DOHH2 (cell line): Measurements from ENCODE around the gene ATP6V0B.

Experiments used
- CTCF ChIP-seq: fragments of 200-600 bp; sonication (generic); IDR thresholded peaks from one replicate; pipeline ENCODE4 v1.5.1; 2014; ENCODE audit warnings: antibody characterized with exemption, mild to moderate bottlenecking, low read depth, low read length; ENCODE audit not compliant: poor library complexity, severe bottlenecking
- EZH2phosphoT487 ChIP-seq: fragments of 200-600 bp; sonication (generic); IDR thresholded peaks from 2 replicates; pipeline ENCODE4 v1.6.1; 2017; ENCODE audit warnings: borderline replicate concordance, mild to moderate bottlenecking, antibody characterized with exemption, low read length, moderate library complexity, mixed read lengths

GRCh38 chr1:43952731-43953346, 21.9 kb upstream of the ATP6V0B start:
- TF ChIP-seq CTCF, result no peak
- no peak for TF ChIP-seq EZH2phosphoT487
